Effector memory CD4-positive, alpha-beta T cell (primary cell): ENCODE results near the gene IGSF1.

Experiments used
- DNase-seq, 3 donors: peaks; one replicate each; pipeline ENCODE4 v3.0.0-alpha.2; 2020
- H3K27ac ChIP-seq: 2 replicates; pipeline ENCODE4 v1.7.0; 2013; ENCODE audit warnings: mild to moderate bottlenecking, low read length, moderate library complexity; ENCODE audit not compliant: insufficient read depth, poor library complexity, severe bottlenecking
- H3K27me3 ChIP-seq: replicated peaks from 2 replicates; pipeline ENCODE4 v1.7.0; 2013; ENCODE audit warnings: mild to moderate bottlenecking, low read length; ENCODE audit not compliant: insufficient read depth, control insufficient read depth, poor library complexity, severe bottlenecking
- H3K36me3 ChIP-seq: 2 replicates; pipeline ENCODE4 v1.7.0; 2013; ENCODE audit warnings: mild to moderate bottlenecking, low read length, moderate library complexity; ENCODE audit not compliant: control insufficient read depth, insufficient read depth
- H3K4me1 ChIP-seq: 2 replicates; pipeline ENCODE4 v1.7.0; 2013; ENCODE audit warnings: low read length, mild to moderate bottlenecking; ENCODE audit not compliant: control insufficient read depth, insufficient read depth, poor library complexity, severe bottlenecking
- H3K4me3 ChIP-seq: 2 replicates; pipeline ENCODE4 v1.7.0; 2013; ENCODE audit warnings: low read length, low read depth, mild to moderate bottlenecking; ENCODE audit not compliant: insufficient read depth, poor library complexity, severe bottlenecking
- H3K9me3 ChIP-seq: 2 replicates; pipeline ENCODE4 v1.7.0; 2013; ENCODE audit warnings: mild to moderate bottlenecking, low read length, moderate library complexity; ENCODE audit not compliant: control insufficient read depth

The IGSF1 gene

GRCh38 chrX:131277543-131278136 is 11.5 kb downstream of the IGSF1 start:
- Histone ChIP-seq H3K4me3 (no peak overlapping the region), H3K27ac (no peak overlapping the region), H3K27me3 (no peaks in the 10 kb centered on the region)

GRCh38 chrX:131273011-131273410 is 16.1 kb downstream of the IGSF1 start:
- Histone ChIP-seq H3K4me1 (no peaks in the 10 kb centered on the region), H3K9me3 (no peaks in the 10 kb centered on the region), H3K27ac (no peak overlapping the region), H3K36me3 (no peaks in the 10 kb centered on the region), H3K4me3 (no peak overlapping the region), H3K27me3 (no peaks in the 10 kb centered on the region)
- no peak for DNase-seq

More at GRCh38 chrX:131277543-131278136, 11.5 kb downstream of the IGSF1 start:
- Histone ChIP-seq H3K9me3 (no peaks in the 10 kb centered on the region), H3K36me3 (no peaks in the 10 kb centered on the region), H3K4me1 (no peaks in the 10 kb centered on the region)
- DNase-seq: no peak

GRCh38 chrX:131271826-131272225 is 17.3 kb downstream of the IGSF1 start:
- Histone ChIP-seq H3K9me3 (no peaks in the 10 kb centered on the region), H3K27ac (no peak overlapping the region), H3K36me3 (no peaks in the 10 kb centered on the region), H3K27me3 (no peaks in the 10 kb centered on the region), H3K4me3 (no peak overlapping the region), H3K4me1 (no peaks in the 10 kb centered on the region)
- no peak for DNase-seq

- Histone ChIP-seq H3K27me3 (no peaks in the 10 kb centered on the region), H3K4me1 (no peaks in the 10 kb centered on the region), H3K27ac (no peak overlapping the region), H3K4me3 (no peak overlapping the region), H3K36me3 (no peaks in the 10 kb centered on the region), H3K9me3 (no peaks in the 10 kb centered on the region)
- no peak for DNase-seq
These were observed 17.8 kb downstream of the IGSF1 start for GRCh38 chrX:131271274-131271673.

GRCh38 chrX:131270080-131270479 is 19.0 kb downstream of the IGSF1 start:
- H3K36me3 ChIP-seq: no peaks in the 10 kb centered on the region
- no peaks in the 10 kb centered on the region for H3K9me3 ChIP-seq
- no peaks in the 10 kb centered on the region for H3K4me1 ChIP-seq
- H3K27me3 ChIP-seq: no peaks in the 10 kb centered on the region
- H3K27ac ChIP-seq: no peak overlapping the region
- no peak for DNase-seq
- H3K4me3 ChIP-seq: no peak overlapping the region

GRCh38 chrX:131264665-131265064 is 24.4 kb downstream of the IGSF1 start:
- no peaks in the 10 kb centered on the region for H3K36me3 ChIP-seq
- H3K4me1 ChIP-seq: no peaks in the 10 kb centered on the region
- no peak overlapping the region for H3K4me3 ChIP-seq
- H3K9me3 ChIP-seq: no peaks in the 10 kb centered on the region
- no peak overlapping the region for H3K27ac ChIP-seq
- no peak for DNase-seq
- H3K27me3 ChIP-seq: no peaks in the 10 kb centered on the region

- H3K36me3 ChIP-seq: no peaks in the 10 kb centered on the region
- no peak for DNase-seq
- no peak overlapping the region for H3K4me3 ChIP-seq
- H3K27me3 ChIP-seq: no peaks in the 10 kb centered on the region
- no peaks in the 10 kb centered on the region for H3K4me1 ChIP-seq
- no peak overlapping the region for H3K27ac ChIP-seq
- H3K9me3 ChIP-seq: no peaks in the 10 kb centered on the region
These were observed 25.1 kb downstream of the IGSF1 start for GRCh38 chrX:131264053-131264452.

GRCh38 chrX:131262738-131263679 is 26.1 kb downstream of the IGSF1 start:
- no peaks in the 10 kb centered on the region for H3K4me1 ChIP-seq
- no peak overlapping the region for H3K27ac ChIP-seq
- no peaks in the 10 kb centered on the region for H3K27me3 ChIP-seq
- no peaks in the 10 kb centered on the region for H3K36me3 ChIP-seq
- DNase-seq: no peak
- H3K9me3 ChIP-seq: no peaks in the 10 kb centered on the region
- H3K4me3 ChIP-seq: no peak overlapping the region

- H3K27ac ChIP-seq: no peak overlapping the region
- no peaks in the 10 kb centered on the region for H3K9me3 ChIP-seq
- H3K36me3 ChIP-seq: no peaks in the 10 kb centered on the region
- H3K27me3 ChIP-seq: no peaks in the 10 kb centered on the region
- no peak overlapping the region for H3K4me3 ChIP-seq
- no peak for DNase-seq
- no peaks in the 10 kb centered on the region for H3K4me1 ChIP-seq
These were observed 26.9 kb downstream of the IGSF1 start for GRCh38 chrX:131262200-131262599.

- Histone ChIP-seq H3K27me3 (no peaks in the 10 kb centered on the region), H3K4me3 (no peak overlapping the region), H3K27ac (no peak overlapping the region), H3K4me1 (no peaks in the 10 kb centered on the region), H3K36me3 (no peaks in the 10 kb centered on the region), H3K9me3 (no peaks in the 10 kb centered on the region)
- DNase-seq: no peak
These were observed 31.7 kb downstream of the IGSF1 start for GRCh38 chrX:131257367-131257766.
